ENCODE results near the gene FER1L5. TPM values are rescaled to one million over a fixed set of nuclear protein-coding genes. Genes with fewer than 3 reads are reported as not detected.

FER1L5 gene
- total RNA-seq, 1 experiment from 2014 or later: 0.91 TPM

- TF ChIP-seq MAX (IDR thresholded peaks at IDR 0.05) (no peak), SP1 (IDR thresholded peaks at IDR 0.05; ENCODE audit: low read depth) (no peak)
Observed at GRCh38 chr2:96689431-96689991, 46.9 kb downstream of the FER1L5 start (continued).

DNA sequence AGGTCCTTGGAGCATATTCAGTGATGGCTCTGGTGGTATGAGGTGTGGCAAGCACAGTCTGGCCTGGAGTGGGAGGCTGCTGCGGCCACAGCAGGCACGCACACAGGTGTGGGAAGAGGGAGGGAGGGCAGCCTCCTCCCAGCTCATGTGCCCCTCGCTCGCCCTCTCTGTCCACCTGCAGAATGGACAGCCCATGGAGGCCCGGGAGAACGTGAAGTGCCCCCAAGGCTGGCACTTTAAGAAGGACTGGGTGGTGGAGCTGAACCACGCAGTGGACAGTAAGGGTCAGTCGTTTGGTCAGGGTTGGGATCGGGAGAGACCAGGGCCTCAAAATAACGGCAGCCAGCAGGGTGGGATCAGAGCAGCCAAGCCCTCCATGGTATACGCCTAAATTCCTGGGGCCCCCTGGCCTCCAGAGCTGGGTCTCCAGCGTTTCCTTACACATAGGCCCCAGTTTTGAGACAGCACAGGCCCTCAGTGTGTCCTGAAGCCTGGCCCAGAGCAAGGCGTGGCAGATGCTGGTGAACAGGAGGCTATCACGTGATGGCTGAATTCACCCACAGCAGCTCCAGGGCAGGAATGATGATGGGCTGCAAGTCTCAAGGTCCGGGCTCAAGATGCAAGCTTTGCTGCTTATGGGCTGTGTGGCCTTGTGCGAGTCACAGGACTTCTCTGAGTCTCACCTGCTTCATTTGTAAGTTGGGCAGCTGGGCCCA lies 47.9 kb downstream of the FER1L5 start:
- Histone ChIP-seq H3K9me2 (ENCODE audit: insufficient read depth) (no peaks in the 10 kb centered on the region), H4K20me1 (ENCODE audit: insufficient read depth) (no peaks in the 10 kb centered on the region), H2AFZ (ENCODE audit: low read depth, low read length, poor library complexity, severe bottlenecking) (no peak overlapping the region), H3K9me3 (ENCODE audit: control insufficient read depth in 1 of 2, insufficient read depth in 1 of 2, low read depth in 1 of 2, low read length in 2 of 2) (no peaks in the 10 kb centered on the region), H3K4me3 (replicated peaks in 1 of 2; ENCODE audit: low read depth in 1 of 2, low read length in 2 of 2) (no peak overlapping the region), H3K36me3 (ENCODE audit: control insufficient read depth in 1 of 2, insufficient read depth in 2 of 2, low read length in 2 of 2) (no peaks in the 10 kb centered on the region), H3K4me2 (ENCODE audit: low read length) (no peak overlapping the region), H3K79me2 (ENCODE audit: insufficient read depth, low read length) (no peaks in the 10 kb centered on the region), H3K9ac (ENCODE audit: low read length) (no peak overlapping the region), H3K27ac (ENCODE audit: low read depth, low read length) (no peak overlapping the region), H3K27me3 (ENCODE audit: insufficient read depth, low read length) (no peaks in the 10 kb centered on the region), H3K4me1 (ENCODE audit: control insufficient read depth in 1 of 2, insufficient read depth in 2 of 2, low read length in 2 of 2) (no peaks in the 10 kb centered on the region)
- ATAC-seq (no peak), DNase-seq (ENCODE audit: low read depth, low spot score) (no peak)
- RAD21 ChIA-PET (ENCODE audit: low non-redundant PET in 1 of 2, low total read pairs in 2 of 2, uncharacterized antibody in 2 of 2, unreplicated experiment in 2 of 2): no interaction called here
- POLR2A ChIA-PET: no interaction called here
- no TSS peak for BruUV-seq (replicated peaks)
- intact Hi-C loops (cut with micrococcal nuclease): no loop called here
- CTCF ChIA-PET: no interaction called here
- TF ChIP-seq CEBPB (IDR thresholded peaks at IDR 0.05; ENCODE audit: low read depth) (no peak), RAD21 (IDR thresholded peaks at IDR 0.05; ENCODE audit: low read depth) (no peak), ATF3 (IDR thresholded peaks at IDR 0.05) (no peak), EGR1 (IDR thresholded peaks at IDR 0.05; ENCODE audit: low read depth) (no peak), EZH2 (IDR thresholded peaks at IDR 0.05) (no peak), SRF (IDR thresholded peaks at IDR 0.05; ENCODE audit: low read depth) (no peak), CBX3 (IDR thresholded peaks at IDR 0.05; ENCODE audit: low read depth) (no peak), ZNF274 (IDR thresholded peaks at IDR 0.05; ENCODE audit: low read depth, low read length) (no peak), FOSL1 (IDR thresholded peaks at IDR 0.05; ENCODE audit: low read depth) (no peak), ZBTB33 (IDR thresholded peaks at IDR 0.05; ENCODE audit: extremely low read depth, insufficient replicate concordance, low read length) (no peak), MAX (IDR thresholded peaks at IDR 0.05) (no peak), REST (IDR thresholded peaks at IDR 0.05; ENCODE audit: low read depth) (no peak), ELF1 (IDR thresholded peaks at IDR 0.05; ENCODE audit: borderline replicate concordance, low read depth) (no peak), EZH2phosphoT487 (IDR thresholded peaks at IDR 0.05; ENCODE audit: borderline replicate concordance) (no peak)
- TF ChIP-seq, protein P1, sequence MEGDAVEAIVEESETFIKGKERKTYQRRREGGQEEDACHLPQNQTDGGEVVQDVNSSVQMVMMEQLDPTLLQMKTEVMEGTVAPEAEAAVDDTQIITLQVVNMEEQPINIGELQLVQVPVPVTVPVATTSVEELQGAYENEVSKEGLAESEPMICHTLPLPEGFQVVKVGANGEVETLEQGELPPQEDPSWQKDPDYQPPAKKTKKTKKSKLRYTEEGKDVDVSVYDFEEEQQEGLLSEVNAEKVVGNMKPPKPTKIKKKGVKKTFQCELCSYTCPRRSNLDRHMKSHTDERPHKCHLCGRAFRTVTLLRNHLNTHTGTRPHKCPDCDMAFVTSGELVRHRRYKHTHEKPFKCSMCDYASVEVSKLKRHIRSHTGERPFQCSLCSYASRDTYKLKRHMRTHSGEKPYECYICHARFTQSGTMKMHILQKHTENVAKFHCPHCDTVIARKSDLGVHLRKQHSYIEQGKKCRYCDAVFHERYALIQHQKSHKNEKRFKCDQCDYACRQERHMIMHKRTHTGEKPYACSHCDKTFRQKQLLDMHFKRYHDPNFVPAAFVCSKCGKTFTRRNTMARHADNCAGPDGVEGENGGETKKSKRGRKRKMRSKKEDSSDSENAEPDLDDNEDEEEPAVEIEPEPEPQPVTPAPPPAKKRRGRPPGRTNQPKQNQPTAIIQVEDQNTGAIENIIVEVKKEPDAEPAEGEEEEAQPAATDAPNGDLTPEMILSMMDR (IDR thresholded peaks at IDR 0.05 in 2 of 3, conservative IDR thresholded peaks at IDR 0.05 in 1 of 3; ENCODE audit: borderline replicate concordance in 1 of 3, insufficient read depth in 1 of 3, low read depth in 2 of 3, low read length in 2 of 3): no peak
